Activated T-helper 17 cell treated with anti-CD3 and anti-CD28 coated beads, Interleukin-2, amount 50 U/mL, for 72 hours (primary cell): ENCODE measurements around the gene GPBAR1. TPM values are rescaled to one million over a fixed set of nuclear protein-coding genes. Genes with fewer than 3 reads are reported as not detected.
A peak's percentile ranks its signal among the peaks of the same experiment; 100 is the strongest.
"Not testable (repeated sequence)": the region's sequence is repeated elsewhere in the genome, so short reads cannot be mapped to it uniquely, and the experiment has no call there.

Experiments used
- ATAC-seq: fragments of 150-1000 bp; cut with Tn5 transposase; replicated peaks from 2 replicates; pipeline ENCODE4 v1.10.0; 2021; ENCODE audit warnings: mild to moderate bottlenecking, moderate library complexity
- H3K27ac Mint-ChIP-seq: one replicate; pipeline ENCODE4 v1.8.0; 2022; ENCODE audit warnings: mixed read lengths
- H3K27me3 Mint-ChIP-seq: one replicate; pipeline ENCODE4 v1.8.0; 2022; ENCODE audit warnings: mixed read lengths
- H3K36me3 Mint-ChIP-seq: one replicate; pipeline ENCODE4 v1.8.0; 2022; ENCODE audit warnings: low read depth, mild to moderate bottlenecking, mixed read lengths
- H3K4me1 Mint-ChIP-seq: one replicate; pipeline ENCODE4 v1.8.0; 2022; ENCODE audit warnings: mixed read lengths
- H3K4me3 Mint-ChIP-seq: one replicate; pipeline ENCODE4 v1.8.0; 2022; ENCODE audit warnings: mild to moderate bottlenecking, mixed read lengths
- H3K9me3 Mint-ChIP-seq: one replicate; pipeline ENCODE4 v1.8.0; 2022; ENCODE audit warnings: mixed read lengths
- total RNA-seq, 2 donors: library from RNA; stranded (reverse); gene quantifications; one replicate each; pipeline ENCODE4 v1.2.3, GENCODE V29; 2022

GPBAR1 gene
- total RNA-seq, 2 donors from 2014 or later = 1.3 to 1.4 TPM

DNA sequence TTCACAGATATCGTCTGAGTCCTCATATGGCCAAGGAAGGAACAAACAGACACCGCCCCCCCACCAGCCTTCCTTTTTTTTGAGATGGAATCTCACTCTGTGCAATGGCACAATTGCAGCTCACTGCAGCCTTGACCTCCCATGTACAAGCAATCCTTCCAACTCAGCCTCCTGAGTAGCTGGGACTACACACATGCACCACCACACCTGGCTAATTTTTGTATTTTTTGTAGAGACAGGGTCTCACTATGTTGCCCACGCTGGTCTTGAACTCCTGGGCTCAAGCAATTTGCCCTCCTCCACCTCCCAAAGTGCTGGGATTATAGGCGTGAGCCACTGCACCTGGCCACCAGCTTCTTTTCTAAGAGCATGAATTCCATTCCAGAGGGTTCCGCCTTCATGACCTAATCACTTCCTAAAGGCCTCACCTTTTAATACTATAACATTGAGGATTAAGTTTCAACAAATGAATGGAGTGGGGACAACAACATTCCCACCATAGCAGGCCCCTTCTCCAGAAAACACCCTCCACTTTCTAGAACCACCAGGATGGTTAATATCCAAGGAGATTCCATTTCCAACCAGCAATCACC is 33.7 kb downstream of the GPBAR1 start:
- Mint-ChIP-seq H3K4me3 (peak overlapping the region; percentile 16), H3K27me3 (no peaks in the 10 kb centered on the region), H3K9me3 (no peaks in the 10 kb centered on the region), H3K36me3 (no peaks in the 10 kb centered on the region), H3K27ac (peak overlapping the region; percentile 71), H3K4me1 (peaks cover 16% of the 10 kb centered on the region)
- no peak for ATAC-seq

DNA sequence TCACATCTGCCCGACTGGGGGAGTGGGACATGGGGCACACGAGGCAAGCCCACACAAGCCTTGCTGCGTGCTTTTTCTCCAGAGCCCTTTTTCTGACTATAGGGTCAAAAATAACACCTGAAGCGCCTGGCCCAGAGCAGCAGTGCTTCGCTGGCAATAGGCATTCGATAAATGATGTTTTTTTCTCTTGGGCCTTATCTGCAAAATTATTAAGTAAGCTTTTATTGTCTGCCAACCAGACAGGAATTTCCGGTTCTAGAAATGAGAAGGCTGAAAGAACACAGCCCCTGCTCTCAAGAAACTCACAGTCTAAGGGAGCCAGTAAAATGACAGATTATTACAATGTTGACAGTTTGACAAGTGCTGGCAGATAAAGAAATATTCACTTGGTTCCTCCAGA is 34.2 kb downstream of the GPBAR1 start:
- Mint-ChIP-seq H3K4me3 (peak overlapping the region; percentile 16), H3K27me3 (no peaks in the 10 kb centered on the region), H3K27ac (peak overlapping the region; percentile 71), H3K36me3 (no peaks in the 10 kb centered on the region), H3K9me3 (no peaks in the 10 kb centered on the region), H3K4me1 (peaks cover 14% of the 10 kb centered on the region)
- ATAC-seq = no peak

DNA sequence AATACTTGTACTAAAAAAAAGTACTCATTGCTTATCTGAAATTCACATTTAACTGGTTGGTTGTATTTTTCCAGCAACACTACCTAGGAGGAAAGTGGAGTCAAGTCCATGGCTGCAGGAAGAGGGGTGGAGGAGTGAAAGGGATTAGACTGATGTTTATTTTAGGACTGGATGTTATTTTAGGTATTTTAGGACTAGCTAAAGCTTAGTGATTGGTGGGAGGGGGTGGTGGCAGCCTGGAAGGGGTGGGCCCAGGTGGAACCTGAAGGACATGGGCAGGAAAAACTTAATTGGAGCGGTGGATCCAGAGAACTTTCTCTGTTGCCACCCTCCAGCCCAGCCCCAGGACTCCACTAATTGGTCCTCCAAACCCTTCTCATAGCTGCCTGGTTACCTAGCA is 35.4 kb downstream of the GPBAR1 start:
- peaks cover 5% of the 10 kb centered on the region for H3K4me1 Mint-ChIP-seq
- H3K4me3 Mint-ChIP-seq = no peak overlapping the region
- H3K36me3 Mint-ChIP-seq = no peaks in the 10 kb centered on the region
- no peak for ATAC-seq
- H3K9me3 Mint-ChIP-seq = no peaks in the 10 kb centered on the region
- H3K27ac Mint-ChIP-seq = no peak overlapping the region
- no peaks in the 10 kb centered on the region for H3K27me3 Mint-ChIP-seq

DNA sequence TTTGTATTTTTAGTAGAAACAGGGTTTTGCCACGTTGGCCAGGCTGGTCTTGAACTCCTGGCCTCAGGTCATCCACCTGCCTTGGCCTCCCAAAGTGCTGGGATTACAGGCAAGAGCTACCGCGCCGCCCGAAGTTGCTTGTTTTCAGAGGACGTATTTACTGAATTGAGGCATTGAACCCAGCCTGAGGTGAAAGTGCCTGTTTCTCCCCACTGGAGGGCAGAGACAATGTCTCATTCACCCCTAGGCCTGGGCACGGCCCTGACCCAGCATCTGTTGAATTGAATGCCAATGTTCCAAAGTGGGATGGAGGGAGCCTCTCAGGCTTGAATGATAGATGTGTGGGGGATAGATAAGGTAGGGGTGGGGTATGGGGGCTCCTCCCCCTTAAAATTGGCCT is 36.0 kb downstream of the GPBAR1 start:
- H3K27ac Mint-ChIP-seq = no peak overlapping the region
- peaks cover 10% of the 10 kb centered on the region for H3K4me1 Mint-ChIP-seq
- no peaks in the 10 kb centered on the region for H3K36me3 Mint-ChIP-seq
- no peaks in the 10 kb centered on the region for H3K9me3 Mint-ChIP-seq
- no peak for ATAC-seq
- no peak overlapping the region for H3K4me3 Mint-ChIP-seq
- H3K27me3 Mint-ChIP-seq = no peaks in the 10 kb centered on the region

DNA sequence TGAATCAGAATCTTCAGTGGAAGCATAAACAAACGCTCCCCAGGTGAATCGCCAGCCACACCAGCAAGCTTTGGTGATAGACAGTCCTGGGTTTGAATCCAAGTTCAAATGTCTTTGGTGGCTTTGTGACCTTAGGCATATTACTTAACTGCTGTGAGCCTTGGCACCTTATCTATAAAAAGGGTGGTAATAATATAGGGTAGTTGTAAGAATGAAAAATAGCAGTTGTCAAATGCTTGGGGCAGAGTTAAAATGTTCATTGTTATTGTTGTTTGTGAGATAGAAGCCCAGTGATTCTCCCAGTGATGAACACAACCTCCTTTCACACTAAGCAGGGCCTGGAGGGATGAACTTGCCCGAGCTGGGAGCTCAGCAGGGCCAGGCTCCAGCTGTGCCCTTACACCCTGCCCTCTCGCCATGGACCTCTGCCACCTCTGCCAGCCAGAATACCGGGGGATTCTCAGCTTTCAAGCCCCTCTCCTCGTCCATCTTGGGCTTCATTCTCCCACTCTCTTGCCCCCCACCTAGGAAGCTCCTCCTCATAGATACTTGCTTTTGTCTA is 37.6 kb downstream of the GPBAR1 start:
- H3K4me1 Mint-ChIP-seq = peaks cover 10% of the 10 kb centered on the region
- no peaks in the 10 kb centered on the region for H3K9me3 Mint-ChIP-seq
- no peak for ATAC-seq
- no peaks in the 10 kb centered on the region for H3K27me3 Mint-ChIP-seq
- no peaks in the 10 kb centered on the region for H3K36me3 Mint-ChIP-seq
- no peak overlapping the region for H3K27ac Mint-ChIP-seq
- no peak overlapping the region for H3K4me3 Mint-ChIP-seq

DNA sequence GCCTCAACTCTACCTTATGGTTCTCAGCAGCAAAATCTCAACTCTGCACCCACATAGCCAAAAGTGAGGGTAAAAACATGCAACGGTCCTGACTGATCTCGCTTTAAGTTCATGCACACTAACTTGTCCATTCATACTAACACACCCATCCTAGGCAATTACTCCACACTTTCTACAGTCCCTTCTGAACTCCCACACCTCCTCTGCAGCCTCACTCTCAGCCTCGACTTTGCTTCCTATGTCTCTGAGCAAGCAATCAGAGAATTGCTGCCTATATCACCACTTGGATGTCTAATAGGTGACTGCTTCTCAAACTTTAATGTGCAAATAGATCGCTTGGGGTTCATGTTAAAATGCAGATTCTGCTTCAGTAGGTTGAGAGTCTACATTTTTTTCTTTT is 39.3 kb downstream of the GPBAR1 start:
- H3K27me3 Mint-ChIP-seq = no peaks in the 10 kb centered on the region
- ATAC-seq = no peak
- H3K4me3 Mint-ChIP-seq = no peak overlapping the region
- no peaks in the 10 kb centered on the region for H3K9me3 Mint-ChIP-seq
- no peaks in the 10 kb centered on the region for H3K36me3 Mint-ChIP-seq
- no peak overlapping the region for H3K27ac Mint-ChIP-seq
- H3K4me1 Mint-ChIP-seq = peaks cover 6% of the 10 kb centered on the region

DNA sequence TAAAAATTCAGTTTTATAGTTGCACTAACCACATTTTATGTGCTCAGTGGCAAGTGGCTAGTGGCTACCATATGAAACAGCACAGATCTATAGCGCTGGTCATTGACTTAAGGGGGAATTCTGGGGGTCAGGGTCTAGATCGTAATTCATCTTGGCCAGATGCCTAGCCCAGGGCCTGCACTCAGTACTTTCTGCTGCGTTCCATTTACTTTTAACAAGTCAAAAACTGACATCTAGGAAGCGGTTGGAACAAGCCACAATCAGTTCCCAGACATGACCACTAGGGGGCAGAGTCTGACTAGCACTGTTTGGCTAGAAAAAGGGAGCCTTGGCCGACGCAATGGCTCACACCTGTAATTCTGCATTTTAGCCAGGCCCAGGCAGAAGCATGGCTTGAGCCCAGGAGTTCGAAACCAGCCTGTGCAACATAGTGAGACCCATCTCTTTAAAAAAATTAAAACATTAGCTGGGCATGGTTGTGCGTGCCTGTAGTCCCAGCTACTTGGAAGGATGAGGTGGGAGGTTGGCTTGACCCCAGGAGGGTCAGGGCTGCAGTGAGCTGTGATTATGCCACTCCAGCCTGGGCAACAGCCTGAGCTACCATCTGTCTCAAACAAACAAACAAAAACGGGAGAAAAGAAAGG is 40.5 kb downstream of the GPBAR1 start:
- peak; percentile 92 for ATAC-seq
- Mint-ChIP-seq H3K36me3 (no peaks in the 10 kb centered on the region), H3K4me1 (peaks cover 6% of the 10 kb centered on the region), H3K27me3 (no peaks in the 10 kb centered on the region), H3K27ac (peak overlapping the region; percentile 73), H3K4me3 (no peak overlapping the region), H3K9me3 (no peaks in the 10 kb centered on the region)

DNA sequence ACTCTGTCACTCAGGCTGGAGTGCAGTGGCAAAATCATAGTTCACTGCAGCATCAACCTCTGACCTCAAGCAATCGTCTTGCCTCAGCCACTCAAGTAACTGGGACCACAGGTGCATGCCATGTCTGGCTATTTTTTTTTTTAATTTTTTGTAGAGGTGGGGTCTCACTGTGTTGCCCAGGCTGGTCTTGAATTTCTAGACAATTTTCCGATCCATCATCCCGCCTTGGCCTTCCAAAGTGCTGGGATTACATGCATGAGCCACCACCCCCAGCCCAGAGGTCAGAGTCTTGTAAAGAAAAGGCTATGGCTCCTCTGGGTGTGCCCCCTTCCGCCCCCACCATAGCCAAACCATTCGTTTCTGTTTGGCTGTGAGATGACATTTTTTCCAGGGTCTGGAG is 44.6 kb downstream of the GPBAR1 start:
- Mint-ChIP-seq H3K27ac (no peak overlapping the region), H3K27me3 (peaks cover 4% of the 10 kb centered on the region), H3K36me3 (no peaks in the 10 kb centered on the region), H3K4me3 (no peak overlapping the region), H3K4me1 (peaks cover 6% of the 10 kb centered on the region), H3K9me3 (no peaks in the 10 kb centered on the region)
- ATAC-seq = no peak

DNA sequence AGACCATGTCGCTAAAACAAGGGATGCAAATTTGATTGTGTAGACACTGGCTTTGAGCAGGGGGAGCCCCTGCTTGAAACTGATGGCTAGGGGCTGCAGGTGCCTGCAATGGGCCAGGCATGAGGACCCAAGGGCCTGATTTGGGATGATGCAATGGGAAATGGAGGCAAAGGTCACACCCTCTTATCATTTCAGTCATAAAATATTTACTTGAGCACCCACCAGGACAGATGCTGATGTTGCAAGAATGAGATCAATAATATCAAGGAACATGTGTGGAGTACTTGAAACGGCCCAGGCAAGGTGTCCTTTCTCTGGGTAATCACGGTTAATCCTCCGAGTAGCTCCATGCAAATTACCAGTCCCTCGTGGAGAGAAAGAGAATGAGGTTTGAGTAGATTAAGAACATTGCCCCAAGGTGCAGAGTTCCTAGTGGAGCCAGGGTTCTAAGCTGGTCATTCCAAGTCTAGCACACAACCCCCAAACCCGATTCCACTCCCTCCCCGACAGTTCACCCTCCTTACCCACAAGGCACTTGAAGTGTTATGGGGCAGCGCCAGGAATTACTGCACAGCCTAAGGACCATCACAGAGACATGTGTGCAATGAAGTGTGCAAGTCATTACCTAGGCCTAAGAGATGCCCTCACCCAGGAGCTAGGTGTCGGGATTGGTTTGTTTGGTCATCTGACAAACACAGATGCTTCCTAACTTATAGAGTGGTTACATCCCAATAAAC is 45.5 kb downstream of the GPBAR1 start:
- Mint-ChIP-seq H3K4me1 (peaks cover 3% of the 10 kb centered on the region), H3K4me3 (no peak overlapping the region), H3K27me3 (peaks cover 4% of the 10 kb centered on the region), H3K27ac (no peak overlapping the region), H3K36me3 (no peaks in the 10 kb centered on the region), H3K9me3 (no peaks in the 10 kb centered on the region)
- no peak for ATAC-seq

DNA sequence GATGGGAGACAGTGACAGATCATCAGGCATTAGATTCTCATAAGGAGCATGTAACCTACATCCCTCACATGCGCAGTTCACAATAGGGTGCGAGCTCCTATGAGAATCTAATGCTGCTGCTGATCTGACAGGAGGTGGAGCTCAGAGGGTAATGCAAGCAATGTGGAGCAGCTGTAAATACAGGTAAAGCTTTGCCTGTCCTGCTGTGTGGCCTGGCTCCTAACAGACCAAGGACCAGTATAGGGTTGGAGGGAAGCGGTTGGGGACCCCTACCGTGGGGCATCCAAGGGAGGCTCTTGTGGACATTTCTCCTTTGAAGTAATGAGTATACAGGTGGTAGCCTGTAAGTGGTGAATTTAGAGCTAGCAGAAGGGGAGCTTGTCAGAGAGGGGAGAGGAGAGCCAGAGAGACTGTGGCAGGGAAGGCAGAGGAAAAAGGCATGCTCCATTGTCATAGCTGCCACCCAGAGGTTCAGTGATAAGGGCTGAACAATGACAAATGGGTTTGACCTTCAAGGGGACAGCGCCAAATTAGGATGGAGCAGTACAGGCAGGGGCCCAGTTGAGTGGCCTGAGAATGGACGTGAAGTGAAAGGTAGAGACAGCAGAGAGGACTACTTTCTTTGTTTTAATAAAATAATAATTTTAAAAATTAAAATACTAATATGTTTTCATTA is 46.7 kb downstream of the GPBAR1 start:
- no peak overlapping the region for H3K4me3 Mint-ChIP-seq
- ATAC-seq = no peak

DNA sequence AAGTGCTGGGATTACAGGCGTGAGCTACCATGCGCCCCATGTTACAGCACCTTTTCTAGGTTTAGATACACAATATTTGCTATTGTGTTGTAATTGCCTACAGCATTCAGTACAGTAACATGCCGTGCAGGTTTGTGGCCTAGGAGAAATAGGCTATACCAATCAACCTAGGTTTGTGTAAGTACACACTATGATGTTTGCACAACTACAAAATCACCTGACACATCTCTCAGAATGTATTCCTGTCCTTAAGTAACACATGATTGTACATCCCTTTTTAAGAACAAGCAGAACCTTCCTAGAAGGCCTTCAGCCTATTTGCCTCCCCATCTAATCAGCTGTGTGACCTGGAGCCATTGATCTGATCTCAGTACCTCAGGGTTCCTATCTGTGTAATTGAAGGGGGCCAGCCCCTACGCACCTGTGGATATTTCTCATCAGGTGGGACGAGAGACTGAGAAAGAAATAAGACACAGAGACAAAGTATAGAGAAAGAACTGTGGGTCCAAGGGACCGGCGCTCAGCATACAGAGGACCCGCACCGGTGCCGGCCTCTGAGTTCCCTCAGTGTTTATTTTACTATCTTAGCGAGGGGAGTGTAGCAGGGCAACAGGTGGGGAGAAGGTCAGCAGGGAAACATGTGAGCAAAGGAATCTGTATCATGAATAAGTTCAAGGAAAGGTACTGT is 50.2 kb downstream of the GPBAR1 start:
- H3K36me3 Mint-ChIP-seq = no peaks in the 10 kb centered on the region
- peaks cover 4% of the 10 kb centered on the region for H3K27me3 Mint-ChIP-seq
- H3K4me3 Mint-ChIP-seq = no peak overlapping the region
- no peak overlapping the region for H3K27ac Mint-ChIP-seq
- no peak for ATAC-seq
- peaks cover 5% of the 10 kb centered on the region for H3K4me1 Mint-ChIP-seq
- H3K9me3 Mint-ChIP-seq = peaks cover 3% of the 10 kb centered on the region

More for the DNA sequence above, 46.7 kb downstream of the GPBAR1 start:
- no peaks in the 10 kb centered on the region for H3K4me1 Mint-ChIP-seq
- no peaks in the 10 kb centered on the region for H3K36me3 Mint-ChIP-seq
- H3K9me3 Mint-ChIP-seq = no peaks in the 10 kb centered on the region
- H3K27ac Mint-ChIP-seq = no peak overlapping the region
- H3K27me3 Mint-ChIP-seq = peaks cover 4% of the 10 kb centered on the region

DNA sequence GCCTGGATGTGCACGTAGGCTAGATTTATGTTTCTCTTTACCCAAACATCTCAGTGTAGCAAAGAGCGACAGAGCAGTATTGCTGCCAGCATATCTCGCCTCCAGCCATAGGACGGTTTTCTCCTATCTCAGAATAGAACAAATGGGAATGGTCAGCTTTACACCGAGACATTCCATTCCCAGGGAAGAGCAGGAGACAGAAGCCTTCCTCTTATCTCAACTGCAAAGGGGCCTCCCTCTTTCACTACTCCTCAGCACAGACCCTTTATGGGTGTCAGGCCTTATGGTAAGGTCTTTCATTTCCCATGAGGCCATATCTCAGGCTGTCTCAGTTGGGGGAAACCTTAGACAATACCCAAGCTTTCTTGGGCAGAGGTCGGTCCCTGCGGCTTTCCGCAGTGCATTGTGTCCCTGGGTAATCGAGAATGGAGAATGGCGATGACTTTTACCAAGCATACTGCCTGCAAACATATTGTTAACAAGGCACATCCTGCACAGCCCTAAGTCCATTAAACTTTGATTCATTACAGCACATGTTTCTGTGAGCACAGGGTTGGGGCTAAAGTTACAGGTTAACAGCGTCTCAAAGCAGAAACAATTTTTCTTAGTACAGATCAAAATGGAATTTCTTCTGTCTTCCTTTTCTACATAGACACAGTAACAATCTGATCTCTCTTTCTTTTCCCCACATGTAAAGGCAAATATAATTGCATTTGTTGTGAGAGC is 50.9 kb downstream of the GPBAR1 start:
- not testable (repeated sequence) for H3K4me3 Mint-ChIP-seq, H3K9me3 Mint-ChIP-seq, ATAC-seq, H3K27ac Mint-ChIP-seq, H3K27me3 Mint-ChIP-seq, H3K36me3 Mint-ChIP-seq
- peaks cover 12% of the 10 kb centered on the region for H3K4me1 Mint-ChIP-seq

DNA sequence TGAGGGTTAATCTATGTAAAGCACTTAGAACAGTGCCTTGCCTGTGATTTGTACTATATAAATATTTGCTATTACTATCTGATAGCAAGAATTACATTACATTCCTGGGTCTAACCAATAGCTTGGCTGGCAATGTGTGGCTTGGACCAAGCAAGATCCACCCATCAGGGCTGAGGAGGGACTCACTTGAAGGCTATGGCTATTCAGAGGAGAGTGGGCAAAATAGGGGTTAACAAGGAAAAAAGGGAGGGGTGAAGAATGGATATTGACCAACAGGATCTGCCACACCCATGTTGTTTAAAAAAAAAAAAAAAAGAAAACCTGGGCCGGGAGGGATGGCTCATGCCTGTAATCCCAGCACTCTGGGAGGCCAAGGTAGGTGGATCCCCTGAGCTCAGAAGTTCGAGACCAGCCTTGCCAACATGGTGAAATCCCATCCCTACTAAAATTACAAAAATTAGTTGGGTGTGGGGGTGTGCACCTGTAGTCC is 51.5 kb downstream of the GPBAR1 start:
- H3K27me3 Mint-ChIP-seq = peaks cover 4% of the 10 kb centered on the region
- H3K4me1 Mint-ChIP-seq = peaks cover 14% of the 10 kb centered on the region
- H3K4me3 Mint-ChIP-seq = no peak overlapping the region
- H3K9me3 Mint-ChIP-seq = peaks cover 3% of the 10 kb centered on the region
- H3K36me3 Mint-ChIP-seq = no peaks in the 10 kb centered on the region
- no peak for ATAC-seq
- H3K27ac Mint-ChIP-seq = no peak overlapping the region
